ENCODE results near the gene CRB3.
A peak's percentile ranks its signal among the peaks of the same experiment; 100 is the strongest.
"Not testable (repeated sequence)": the region's sequence is repeated elsewhere in the genome, so short reads cannot be mapped to it uniquely, and the experiment has no call there.

The CRB3 gene

GRCh38 chr19:6498294-6499036 lies 34.4 kb downstream of the CRB3 start:
- no peak overlapping the region for H3K27ac ChIP-seq (ENCODE audit: low read length)
- peaks cover 11 to 26% of the 10 kb centered on the region in 2 donors for H3K27me3 ChIP-seq (ENCODE audit: control insufficient read depth in 1 of 2, insufficient read depth in 2 of 2, low read length in 2 of 2)
- H3K4me3 ChIP-seq (ENCODE audit: low read length in 2 of 2): no peak overlapping the region
- H3K36me3 ChIP-seq (ENCODE audit: control insufficient read depth in 2 of 2, insufficient read depth in 2 of 2, low read length in 2 of 2): no peaks in the 10 kb centered on the region
- no peak overlapping the region for H3K9ac ChIP-seq (ENCODE audit: low read length in 2 of 2)
- H3K9me3 ChIP-seq (ENCODE audit: control insufficient read depth in 2 of 2, low read length in 2 of 2): no peaks in the 10 kb centered on the region
- H3K4me1 ChIP-seq (ENCODE audit: control insufficient read depth, insufficient read depth, low read length): peaks cover 9% of the 10 kb centered on the region

GRCh38 chr19:6499052-6499790 lies 35.1 kb downstream of the CRB3 start:
- H3K9me3 ChIP-seq (ENCODE audit: control insufficient read depth in 2 of 2, low read length in 2 of 2): no peaks in the 10 kb centered on the region
- H3K27ac ChIP-seq (ENCODE audit: low read length): no peak overlapping the region
- H3K9ac ChIP-seq (ENCODE audit: low read length in 2 of 2): no peak overlapping the region
- H3K27me3 ChIP-seq (ENCODE audit: control insufficient read depth in 1 of 2, insufficient read depth in 2 of 2, low read length in 2 of 2): peaks cover 14 to 29% of the 10 kb centered on the region in 2 donors
- H3K4me3 ChIP-seq (ENCODE audit: low read length in 2 of 2): no peak overlapping the region
- H3K36me3 ChIP-seq (ENCODE audit: control insufficient read depth in 2 of 2, insufficient read depth in 2 of 2, low read length in 2 of 2): no peaks in the 10 kb centered on the region
- peaks cover 9% of the 10 kb centered on the region for H3K4me1 ChIP-seq (ENCODE audit: control insufficient read depth, insufficient read depth, low read length)

GRCh38 chr19:6500837-6501739 lies 37.0 kb downstream of the CRB3 start:
- Histone ChIP-seq H3K27ac (ENCODE audit: low read length) (no peak overlapping the region), H3K36me3 (ENCODE audit: control insufficient read depth in 2 of 2, insufficient read depth in 2 of 2, low read length in 2 of 2) (no peaks in the 10 kb centered on the region), H3K27me3 (ENCODE audit: control insufficient read depth in 1 of 2, insufficient read depth in 2 of 2, low read length in 2 of 2) (peaks cover 14 to 29% of the 10 kb centered on the region in 2 donors), H3K4me1 (ENCODE audit: control insufficient read depth, insufficient read depth, low read length) (peaks cover 9% of the 10 kb centered on the region), H3K4me3 (ENCODE audit: low read length in 2 of 2) (peak overlapping the region in 1 of 2 donors; percentile 58), H3K9me3 (ENCODE audit: control insufficient read depth in 2 of 2, low read length in 2 of 2) (no peaks in the 10 kb centered on the region), H3K9ac (ENCODE audit: low read length in 2 of 2) (no peak overlapping the region)

GRCh38 chr19:6501740-6502648 lies 37.9 kb downstream of the CRB3 start, which contains the start of gene TUBB4A:
Gene TUBB4A, minus strand, starts transcription at chr19:6502309. Its CDS starts 97 bp downstream, at chr19:6502212.
- H3K27ac ChIP-seq (ENCODE audit: low read length): no peak within 1 kb of the TSS
- peak within 1 kb of the TSS in 1 of 2 donors; percentile 58 for H3K4me3 ChIP-seq (ENCODE audit: low read length in 2 of 2)
- H3K27me3 ChIP-seq (ENCODE audit: control insufficient read depth in 1 of 2, insufficient read depth in 2 of 2, low read length in 2 of 2): peaks cover 14 to 29% of the 10 kb centered on the region in 2 donors
- peaks cover 9% of the 10 kb centered on the region for H3K4me1 ChIP-seq (ENCODE audit: control insufficient read depth, insufficient read depth, low read length)
- no peaks in the 10 kb centered on the region for H3K36me3 ChIP-seq (ENCODE audit: control insufficient read depth in 2 of 2, insufficient read depth in 2 of 2, low read length in 2 of 2)
- no peaks in the 10 kb centered on the region for H3K9me3 ChIP-seq (ENCODE audit: control insufficient read depth in 2 of 2, low read length in 2 of 2)
- no peak within 1 kb of the TSS for H3K9ac ChIP-seq (ENCODE audit: low read length in 2 of 2)

- Histone ChIP-seq H3K9me3 (ENCODE audit: control insufficient read depth in 2 of 2, low read length in 2 of 2) (no peaks in the 10 kb centered on the region), H3K4me3 (ENCODE audit: low read length in 2 of 2) (no peak overlapping the region), H3K27me3 (ENCODE audit: control insufficient read depth in 1 of 2, insufficient read depth in 2 of 2, low read length in 2 of 2) (peaks cover 14 to 29% of the 10 kb centered on the region in 2 donors), H3K4me1 (ENCODE audit: control insufficient read depth, insufficient read depth, low read length) (peaks cover 9% of the 10 kb centered on the region), H3K9ac (ENCODE audit: low read length in 2 of 2) (no peak overlapping the region), H3K36me3 (ENCODE audit: control insufficient read depth in 2 of 2, insufficient read depth in 2 of 2, low read length in 2 of 2) (no peaks in the 10 kb centered on the region), H3K27ac (ENCODE audit: low read length) (no peak overlapping the region)
Observed at GRCh38 chr19:6503407-6504201, 39.5 kb downstream of the CRB3 start.

GRCh38 chr19:6508028-6508771 lies 44.1 kb downstream of the CRB3 start:
- H3K9me3 ChIP-seq (ENCODE audit: control insufficient read depth in 2 of 2, low read length in 2 of 2); H3K27ac ChIP-seq (ENCODE audit: low read length); H3K4me1 ChIP-seq (ENCODE audit: control insufficient read depth, insufficient read depth, low read length); H3K9ac ChIP-seq (ENCODE audit: low read length in 2 of 2); H3K4me3 ChIP-seq (ENCODE audit: low read length in 2 of 2); H3K36me3 ChIP-seq (ENCODE audit: control insufficient read depth in 2 of 2, insufficient read depth in 2 of 2, low read length in 2 of 2); H3K27me3 ChIP-seq (ENCODE audit: control insufficient read depth in 1 of 2, insufficient read depth in 2 of 2, low read length in 2 of 2): not testable (repeated sequence)

DNA sequence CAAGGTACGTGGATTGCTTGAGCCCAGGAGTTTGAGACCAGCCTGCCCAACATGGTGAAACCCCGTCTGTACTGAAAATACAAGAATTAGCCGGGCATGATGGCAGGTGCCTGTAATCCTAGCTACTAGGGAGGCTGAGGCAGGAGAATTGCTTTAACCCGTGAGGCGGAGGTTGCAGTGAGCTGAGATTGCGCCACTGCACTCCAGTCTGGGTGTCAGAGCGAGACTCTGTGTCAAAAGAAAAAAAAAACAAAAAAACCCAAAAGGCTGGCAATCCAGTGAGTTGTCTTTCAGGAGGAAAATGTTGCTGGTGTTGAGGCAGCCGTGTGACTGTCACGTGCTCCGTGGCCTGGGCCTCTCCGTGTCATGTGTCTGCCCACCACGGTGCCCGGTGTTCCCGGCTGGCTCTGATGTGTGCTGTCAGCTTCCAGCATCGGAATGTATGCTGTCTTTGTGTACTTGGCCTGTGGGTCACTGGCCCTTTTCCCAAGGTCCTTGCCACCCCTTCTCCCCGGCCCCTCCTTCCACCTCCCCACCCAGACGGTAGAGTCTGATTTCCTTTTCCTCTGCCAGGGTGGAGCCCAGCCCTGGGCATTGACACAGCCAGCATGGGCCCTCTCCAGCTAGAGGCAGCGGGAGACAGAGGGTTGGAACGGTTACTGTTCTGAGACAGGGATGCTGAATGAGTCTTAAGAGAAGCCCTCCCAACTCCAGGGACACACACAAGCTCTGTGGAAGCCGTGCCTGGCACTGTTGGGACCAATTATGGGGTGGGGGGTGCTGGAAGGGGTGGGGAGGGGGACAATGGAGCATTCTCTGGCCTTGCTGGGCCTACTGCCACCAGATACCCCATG lies 45.3 kb downstream of the CRB3 start:
- Histone ChIP-seq H3K36me3 (ENCODE audit: control insufficient read depth in 2 of 2, insufficient read depth in 2 of 2, low read length in 2 of 2) (no peaks in the 10 kb centered on the region), H3K27me3 (ENCODE audit: control insufficient read depth in 1 of 2, insufficient read depth in 2 of 2, low read length in 2 of 2) (no peaks in the 10 kb centered on the region), H3K4me3 (ENCODE audit: low read length in 2 of 2) (no peak overlapping the region), H3K27ac (ENCODE audit: low read length) (no peak overlapping the region), H3K9ac (ENCODE audit: low read length in 2 of 2) (no peak overlapping the region), H3K4me1 (ENCODE audit: control insufficient read depth, insufficient read depth, low read length) (no peaks in the 10 kb centered on the region), H3K9me3 (ENCODE audit: control insufficient read depth in 2 of 2, low read length in 2 of 2) (no peaks in the 10 kb centered on the region)

DNA sequence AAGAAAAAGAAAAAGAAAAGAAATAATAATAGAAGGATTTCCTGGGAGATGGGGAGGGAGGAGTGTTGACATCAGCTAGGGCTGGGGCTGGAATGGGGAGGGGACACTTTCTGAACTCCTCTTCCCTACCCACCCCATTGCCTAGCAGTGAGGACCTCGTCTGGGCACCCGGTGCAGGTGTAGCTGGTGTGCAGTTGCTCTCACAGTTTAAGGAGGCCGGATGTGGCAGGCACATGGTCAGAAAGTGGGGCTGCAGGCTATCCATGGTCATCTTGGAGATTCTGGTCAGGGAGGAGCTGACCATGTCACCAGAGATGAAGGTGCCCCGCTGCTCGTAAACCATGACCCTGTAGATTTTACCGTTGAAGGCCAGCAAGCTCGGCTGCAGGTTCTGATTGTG lies 46.5 kb downstream of the CRB3 start:
- no peaks in the 10 kb centered on the region for H3K27me3 ChIP-seq (ENCODE audit: control insufficient read depth in 1 of 2, insufficient read depth in 2 of 2, low read length in 2 of 2)
- no peak overlapping the region for H3K27ac ChIP-seq (ENCODE audit: low read length)
- H3K9me3 ChIP-seq (ENCODE audit: control insufficient read depth in 2 of 2, low read length in 2 of 2): no peaks in the 10 kb centered on the region
- no peak overlapping the region for H3K4me3 ChIP-seq (ENCODE audit: low read length in 2 of 2)
- no peaks in the 10 kb centered on the region for H3K4me1 ChIP-seq (ENCODE audit: control insufficient read depth, insufficient read depth, low read length)
- no peaks in the 10 kb centered on the region for H3K36me3 ChIP-seq (ENCODE audit: control insufficient read depth in 2 of 2, insufficient read depth in 2 of 2, low read length in 2 of 2)
- no peak overlapping the region for H3K9ac ChIP-seq (ENCODE audit: low read length in 2 of 2)

Data from stomach smooth muscle (tissue), 2 donors.